NCI-H774 (cell line): Measurements from ENCODE around the gene C16orf96.
A peak's percentile ranks its signal among the peaks of the same experiment; 100 is the strongest.
"Not testable (repeated sequence)": the region's sequence is repeated elsewhere in the genome, so short reads cannot be mapped to it uniquely, and the experiment has no call there.

ENCODE experiments used
- DNase-seq: peaks from one replicate; lab custom pipeline; 2025; lab: John Stamatoyannopoulos, UW

C16orf96 gene

GRCh38 chr16:4566144-4566543, 10.0 kb downstream of the C16orf96 start:
- no peak for DNase-seq

GRCh38 chr16:4570086-4570485, 13.9 kb downstream of the C16orf96 start:
- no peak for DNase-seq

GRCh38 chr16:4570688-4571321, 14.7 kb downstream of the C16orf96 start:
- DNase-seq: no peak

- no peak for DNase-seq
These were observed 16.6 kb downstream of the C16orf96 start for GRCh38 chr16:4572715-4573114.

GRCh38 chr16:4573926-4574325, 17.8 kb downstream of the C16orf96 start:
- not testable (repeated sequence) for DNase-seq

- no peak for DNase-seq
These were observed 19.0 kb downstream of the C16orf96 start for GRCh38 chr16:4574919-4575705.

GRCh38 chr16:4576008-4576407, 19.9 kb downstream of the C16orf96 start:
- no peak for DNase-seq

- DNase-seq: peak; percentile 82
These were observed 22.9 kb downstream of the C16orf96 start for GRCh38 chr16:4578961-4579530.

GRCh38 chr16:4580250-4580649, 24.1 kb downstream of the C16orf96 start:
- no peak for DNase-seq

- DNase-seq: no peak
These were observed 27.8 kb downstream of the C16orf96 start for GRCh38 chr16:4583906-4584305.

GRCh38 chr16:4586291-4586690, 30.2 kb downstream of the C16orf96 start:
- DNase-seq: no peak

- DNase-seq: no peak
These were observed 32.2 kb downstream of the C16orf96 start for GRCh38 chr16:4588386-4588785.

GRCh38 chr16:4588961-4589360, 32.8 kb downstream of the C16orf96 start:
- DNase-seq: no peak

GRCh38 chr16:4591191-4591590, 35.1 kb downstream of the C16orf96 start:
- DNase-seq: peak; percentile 10

GRCh38 chr16:4591706-4592470, 35.7 kb downstream of the C16orf96 start:
- no peak for DNase-seq

GRCh38 chr16:4593086-4593485, 36.9 kb downstream of the C16orf96 start:
- no peak for DNase-seq

- DNase-seq: no peak
These were observed 38.6 kb downstream of the C16orf96 start for GRCh38 chr16:4594433-4595410.

- no peak for DNase-seq
These were observed 41.0 kb downstream of the C16orf96 start for GRCh38 chr16:4597174-4597573.

- DNase-seq: no peak
These were observed 42.9 kb downstream of the C16orf96 start for GRCh38 chr16:4599037-4599436.

- DNase-seq: no peak
These were observed 43.4 kb downstream of the C16orf96 start for GRCh38 chr16:4599545-4599944.
